GM18909 (cell line): ENCODE results near the gene HK1.
"Not testable (repeated sequence)": the region's sequence is repeated elsewhere in the genome, so short reads cannot be mapped to it uniquely, and the experiment has no call there.

ENCODE experiments used
- ATAC-seq: cut with Tn5 transposase; IDR thresholded peaks from one replicate; pipeline ENCODE4 v1.9.1; 2021; ENCODE audit warnings: mild to moderate bottlenecking; ENCODE audit not compliant: unreplicated experiment, poor library complexity

The HK1 gene

GRCh38 chr10:69253171-69253570 is 25.1 kb upstream of the HK1 start:
- ATAC-seq = no peak

DNA sequence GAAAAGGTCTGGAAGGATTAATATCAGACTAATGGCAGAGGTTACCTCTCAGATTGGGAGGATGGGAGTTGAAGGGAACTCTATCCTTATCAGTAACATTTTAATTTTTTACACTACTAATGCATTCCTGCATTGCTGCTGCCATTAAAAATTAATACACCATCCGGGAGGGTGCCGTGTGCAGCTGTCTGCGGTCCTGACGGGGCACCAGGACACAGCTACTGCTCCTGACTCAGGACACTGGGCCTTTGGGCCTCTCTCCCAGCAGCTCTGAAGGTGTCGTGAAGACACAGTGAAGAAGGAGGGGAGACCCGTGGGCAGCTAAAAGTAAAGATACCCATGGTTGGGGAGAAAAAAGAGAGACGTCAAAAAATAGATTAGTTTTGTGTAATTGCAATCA is 23.4 kb upstream of the HK1 start:
- no peak for ATAC-seq

DNA sequence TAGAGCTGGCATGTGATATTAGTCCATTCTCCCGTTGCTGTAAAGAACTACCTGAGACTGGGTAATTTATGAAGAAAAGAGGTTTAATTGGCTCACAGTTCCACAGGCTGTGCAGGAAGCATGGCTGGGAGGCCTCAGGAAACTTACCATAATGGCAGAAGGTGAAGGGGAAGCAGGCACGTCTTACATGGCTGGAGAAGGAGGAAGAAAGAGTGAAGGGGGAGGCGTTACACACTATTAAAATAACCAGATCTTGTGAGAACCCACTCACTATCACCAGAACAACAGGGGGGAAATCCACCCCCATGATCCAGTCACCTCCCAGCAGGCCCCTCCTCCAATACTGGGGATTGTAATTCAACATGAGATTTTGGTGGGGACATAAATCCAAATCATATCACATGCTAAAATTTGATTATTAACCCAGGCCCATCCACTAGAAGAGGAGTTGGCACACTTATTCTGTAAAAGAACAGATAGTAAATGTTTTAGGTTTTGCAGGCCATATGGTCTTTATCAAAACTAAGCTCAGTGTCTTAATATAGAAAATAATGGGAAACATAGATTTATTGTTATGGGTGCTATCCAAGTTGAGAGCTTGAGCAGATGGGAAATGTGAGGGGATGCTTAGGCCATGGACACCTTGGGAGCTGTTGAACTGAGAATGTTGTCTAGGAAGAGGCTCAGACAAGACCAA is 18.6 kb upstream of the HK1 start:
- ATAC-seq = no peak

- no peak for ATAC-seq
Measured at GRCh38 chr10:69261184-69261583, 17.1 kb upstream of the HK1 start.

- ATAC-seq = no peak
Measured at GRCh38 chr10:69262292-69262751, 16.0 kb upstream of the HK1 start.

DNA sequence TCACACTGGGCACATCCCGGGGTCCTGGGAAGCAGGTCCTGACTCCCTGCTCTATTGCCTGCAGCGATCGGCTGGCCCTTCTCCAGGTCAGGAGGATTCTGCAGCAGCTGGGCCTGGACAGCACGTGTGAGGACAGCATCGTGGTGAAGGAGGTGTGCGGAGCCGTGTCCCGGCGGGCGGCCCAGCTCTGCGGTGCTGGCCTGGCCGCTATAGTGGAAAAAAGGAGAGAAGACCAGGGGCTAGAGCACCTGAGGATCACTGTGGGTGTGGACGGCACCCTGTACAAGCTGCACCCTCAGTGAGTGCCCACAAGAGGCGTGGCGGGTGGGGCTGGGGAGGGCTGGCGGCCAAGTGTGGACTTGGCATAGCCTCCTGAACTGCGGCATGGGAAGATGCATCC is 12.8 kb upstream of the HK1 start:
- no peak for ATAC-seq

- no peak for ATAC-seq
Measured at GRCh38 chr10:69268761-69269416, 9.4 kb upstream of the HK1 start.

DNA sequence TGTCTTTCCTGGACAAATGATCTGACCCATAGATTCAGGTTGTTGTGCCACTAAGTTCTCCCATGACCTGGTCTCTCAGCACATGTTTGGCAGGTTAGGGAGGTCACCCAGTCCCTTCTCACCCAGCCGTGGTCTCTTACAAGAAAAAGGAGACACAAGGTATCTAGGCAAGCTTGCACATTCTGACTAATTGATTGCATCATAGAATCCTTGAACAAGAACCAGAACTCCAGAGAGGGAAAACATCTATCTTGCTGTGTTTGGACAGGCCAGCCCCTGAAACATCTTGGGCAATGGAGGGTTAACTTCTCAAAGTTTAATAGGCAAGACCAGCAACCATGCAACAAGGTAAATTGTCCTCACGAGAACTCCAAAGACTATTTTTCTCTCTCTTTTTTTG is 8.5 kb upstream of the HK1 start:
- ATAC-seq = no peak

DNA sequence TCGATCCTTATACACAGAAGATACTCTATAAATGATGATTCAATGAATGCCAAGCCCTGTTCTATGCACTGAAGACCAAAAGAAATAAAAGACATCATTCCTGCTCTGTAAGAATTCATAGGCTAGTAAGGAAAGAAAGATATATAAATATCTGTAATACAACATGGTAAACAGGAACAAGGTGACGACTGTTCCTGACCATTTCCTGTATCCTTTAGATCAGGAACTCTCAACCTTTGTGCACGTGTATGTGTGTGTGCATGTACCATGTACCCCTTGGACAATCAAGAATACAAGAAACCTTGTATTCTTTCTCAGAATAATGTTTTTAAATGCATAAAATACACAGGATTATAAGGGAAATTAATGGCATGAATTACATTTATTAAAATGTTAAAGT is 7.3 kb upstream of the HK1 start:
- ATAC-seq = no peak

- ATAC-seq = no peak
Measured at GRCh38 chr10:69272624-69273023, 5.7 kb upstream of the HK1 start.

GRCh38 chr10:69275444-69275843 is 2.9 kb upstream of the HK1 start:
- ATAC-seq = no peak

DNA sequence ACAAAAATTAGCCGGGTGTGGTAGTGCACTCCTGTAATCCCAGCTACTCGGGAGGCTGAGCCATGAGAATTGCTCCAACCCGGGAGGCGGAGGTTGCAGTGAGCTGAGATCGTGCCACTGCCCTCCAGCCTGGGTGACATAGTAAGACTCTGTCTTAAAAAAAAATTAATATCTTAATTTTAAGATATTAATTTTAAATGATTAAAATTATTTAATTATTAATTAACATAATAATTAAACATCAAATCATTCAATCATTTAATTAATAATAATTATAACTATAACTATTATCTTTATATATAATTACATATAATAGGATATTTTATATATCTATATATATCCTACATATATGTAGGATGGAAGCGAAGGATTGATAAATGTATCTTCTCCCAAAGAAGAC is 1.8 kb upstream of the HK1 start:
- ATAC-seq = no peak

DNA sequence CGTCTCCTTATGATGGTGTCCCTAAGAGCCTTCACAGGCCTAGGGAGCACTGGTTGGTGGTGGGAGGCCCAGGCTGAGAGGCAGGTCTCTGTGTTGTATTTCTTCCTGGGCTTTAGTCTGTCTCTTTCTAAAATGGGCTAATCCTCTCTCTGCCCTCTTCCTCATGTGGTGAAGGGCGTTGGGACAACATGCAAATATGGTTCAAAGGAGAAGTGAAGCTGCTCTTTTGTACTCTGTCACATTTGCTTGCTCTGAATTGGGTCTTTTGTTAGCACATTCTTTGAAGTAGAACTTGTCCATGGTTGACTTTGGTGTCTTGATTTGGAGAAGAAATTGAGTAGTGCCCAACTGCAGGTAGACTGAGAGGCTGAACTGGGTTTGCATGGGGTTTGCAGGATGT is 814 bp downstream of the HK1 start:
- ATAC-seq = no peak

DNA sequence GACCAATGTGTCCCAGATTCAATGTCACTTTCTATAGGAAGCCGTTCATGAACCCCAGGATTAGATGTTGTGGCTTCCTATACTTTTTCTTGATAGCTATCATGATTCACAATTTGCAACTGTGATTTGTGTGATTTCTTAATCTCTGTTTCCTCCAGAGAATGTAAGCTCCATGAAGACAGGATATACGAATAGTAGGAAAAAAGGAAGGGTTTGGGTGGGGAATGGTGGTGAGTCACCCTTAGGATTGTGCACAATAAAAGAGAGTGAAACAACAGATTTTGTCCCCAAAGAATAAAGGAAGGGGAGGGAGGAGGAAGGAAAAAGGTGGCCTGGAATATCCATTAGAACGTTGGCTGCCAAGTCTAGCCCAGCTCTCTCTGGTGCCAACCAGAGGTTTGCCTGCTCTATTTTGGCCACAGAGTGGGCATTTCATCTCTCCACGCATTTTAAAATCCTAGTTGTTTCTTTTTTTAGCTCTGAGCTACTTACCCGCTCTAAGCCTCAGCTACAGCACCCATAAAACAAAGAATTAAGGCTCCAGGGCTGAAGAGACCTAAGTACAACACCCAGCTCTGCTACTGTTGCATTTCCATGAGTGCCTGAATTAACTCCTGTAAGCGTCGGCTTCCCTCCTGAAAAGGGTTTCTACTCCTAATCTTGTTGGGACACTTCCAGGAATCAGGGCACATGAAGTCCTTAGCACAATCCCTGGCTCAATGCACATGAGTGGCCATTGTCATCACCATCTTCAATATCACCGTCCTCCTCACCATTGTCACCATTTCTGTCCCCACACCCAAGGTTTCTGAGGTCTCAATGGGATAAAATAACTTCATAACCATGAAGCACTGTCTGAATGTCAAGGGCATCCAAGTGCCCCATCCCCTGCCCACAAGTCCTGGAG is 3.5 kb downstream of the HK1 start:
- ATAC-seq = no peak

DNA sequence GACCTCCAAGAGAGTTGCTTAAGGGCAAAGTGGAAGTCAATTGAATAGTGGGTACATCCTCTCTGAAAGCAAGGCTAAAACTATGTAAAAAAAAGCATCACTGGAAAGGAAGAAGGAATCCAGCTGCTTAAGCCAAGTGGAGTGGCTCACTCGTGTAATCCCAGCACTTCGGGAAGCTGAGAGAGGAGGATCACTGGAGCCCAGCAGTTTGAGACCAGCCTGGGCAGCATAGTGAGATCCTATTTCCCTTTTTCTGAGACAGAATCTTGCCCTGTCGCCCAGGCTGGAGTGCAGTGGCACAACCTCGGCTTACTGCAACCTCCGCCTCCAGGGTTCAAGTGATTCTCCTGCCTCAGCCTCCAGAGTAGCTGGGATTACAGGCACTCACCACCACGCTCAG is 6.1 kb downstream of the HK1 start:
- ATAC-seq = not testable (repeated sequence)

DNA sequence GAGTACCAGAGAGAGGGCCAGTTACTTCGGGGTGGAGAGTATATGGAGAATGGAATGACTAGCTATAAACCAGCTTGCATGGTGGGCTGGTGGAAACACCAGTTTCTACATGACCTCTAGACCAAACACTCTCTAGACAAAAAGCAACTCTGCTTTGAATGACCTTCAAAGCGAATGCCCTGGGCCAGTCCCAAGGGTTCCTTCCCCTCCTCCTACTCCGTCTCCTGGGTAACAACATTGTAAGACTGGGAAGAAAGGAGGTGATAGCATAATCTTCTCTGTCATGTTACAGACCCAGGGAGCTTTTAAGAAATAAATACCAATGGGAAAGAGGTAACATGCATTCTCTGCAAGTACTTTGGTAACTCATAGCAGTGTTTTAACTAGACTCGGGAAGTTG is 7.4 kb downstream of the HK1 start:
- ATAC-seq = no peak

DNA sequence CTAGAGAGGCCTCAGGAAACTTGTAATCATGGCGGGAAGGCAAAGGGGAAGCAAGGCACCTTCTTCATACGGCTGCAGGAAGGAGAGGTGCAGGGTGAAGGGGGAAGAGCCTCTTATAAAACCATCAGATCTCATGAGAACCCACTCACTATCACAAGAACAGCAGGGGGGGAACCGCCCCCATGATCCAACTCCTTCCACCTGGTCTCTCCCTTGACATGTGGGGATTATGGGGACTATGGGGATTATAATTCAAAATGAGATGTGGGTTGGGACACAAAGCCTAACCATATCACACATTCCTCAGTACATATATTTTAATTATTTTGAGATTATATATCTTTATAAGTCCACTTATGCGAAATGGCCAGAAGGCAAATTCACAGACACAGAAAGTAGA is 8.9 kb downstream of the HK1 start:
- no peak for ATAC-seq

GRCh38 chr10:69290993-69291392 is 12.7 kb downstream of the HK1 start:
- no peak for ATAC-seq

DNA sequence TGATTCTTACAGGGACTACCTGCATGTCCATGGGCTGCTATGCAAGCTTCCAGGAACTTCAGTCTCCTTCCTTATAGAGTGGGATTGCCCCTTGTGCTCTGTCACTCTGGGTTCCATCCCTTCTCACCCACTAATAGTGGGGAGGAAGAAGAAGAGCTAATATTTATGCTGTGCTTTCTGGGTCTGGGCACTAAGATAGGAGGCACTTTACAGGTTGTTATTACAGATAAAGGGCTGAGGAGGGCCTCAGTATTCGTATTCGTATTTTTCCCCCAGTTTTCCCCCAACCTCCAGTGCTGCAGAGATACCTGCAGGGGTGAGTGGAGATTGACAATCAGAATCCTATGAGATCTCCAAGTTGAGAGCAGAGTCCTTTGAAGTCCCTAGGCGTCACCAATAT is 14.2 kb downstream of the HK1 start:
- ATAC-seq = no peak

DNA sequence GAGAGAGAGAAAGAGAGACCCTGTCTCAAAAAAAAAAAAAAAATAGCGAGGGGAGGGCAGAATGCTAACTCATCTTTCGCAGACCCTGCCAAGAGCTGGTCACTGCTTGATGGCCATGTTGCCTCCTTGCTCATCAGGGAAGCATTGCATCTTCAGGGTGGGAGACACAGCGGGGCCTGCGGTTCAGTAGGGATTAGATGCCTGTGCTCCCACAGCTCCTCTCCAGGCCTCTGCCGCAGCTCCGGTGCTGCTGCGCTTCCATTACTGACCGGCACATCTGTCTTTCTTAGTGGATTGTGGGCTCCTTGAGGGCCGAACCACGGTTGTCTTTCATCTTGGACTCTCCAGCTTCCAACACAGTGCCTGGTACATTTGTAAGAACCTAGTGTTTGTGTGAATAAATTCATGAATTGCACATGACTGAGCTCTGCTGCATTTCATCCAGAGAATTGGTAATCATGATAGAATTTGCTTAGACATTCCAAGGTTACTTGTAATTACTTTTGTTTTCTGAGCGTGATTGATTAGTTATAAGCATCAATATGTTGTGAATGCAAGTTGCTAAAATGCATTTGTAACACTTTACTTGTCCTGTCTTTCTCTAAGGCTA is 16.8 kb downstream of the HK1 start:
- no peak for ATAC-seq

- ATAC-seq = no peak
Measured at GRCh38 chr10:69303632-69304051, 25.3 kb downstream of the HK1 start.
